Astrocyte (in vitro differentiated cells and primary cell): ENCODE data around the gene PPIA. TPM values are rescaled to one million over a fixed set of nuclear protein-coding genes. Genes with fewer than 3 reads are reported as not detected.

Source experiments
- DNase-seq: peaks from one replicate; pipeline ENCODE4 v3.0.0-alpha.2; 2010; ENCODE audit warnings: low read depth
- FAIRE-seq: peaks from 2 replicates; lab custom pipeline; 2011; peaks lifted over from hg19 to GRCh38; lab: Jason Lieb, UNC
- H2AFZ ChIP-seq: 2 replicates; pipeline ENCODE4 v1.6.0; 2012; ENCODE audit warnings: low read depth, low read length, inconsistent platforms
- H3K27ac ChIP-seq: 2 replicates; pipeline ENCODE4 v1.5.1; 2011; ENCODE audit warnings: low read depth, low read length, inconsistent platforms
- H3K27me3 ChIP-seq: 2 replicates; pipeline ENCODE4 v1.6.0; 2011; ENCODE audit warnings: low read length, inconsistent platforms; ENCODE audit not compliant: insufficient read depth
- H3K36me3 ChIP-seq: 2 replicates; pipeline ENCODE4 v1.5.1; 2011; ENCODE audit warnings: low read length, inconsistent platforms; ENCODE audit not compliant: insufficient read depth
- H3K4me1 ChIP-seq: 2 replicates; pipeline ENCODE4 v1.5.1; 2011; ENCODE audit warnings: low read length, inconsistent platforms; ENCODE audit not compliant: insufficient read depth
- H3K4me2 ChIP-seq: 2 replicates; pipeline ENCODE4 v1.6.0; 2012; ENCODE audit warnings: low read length, inconsistent platforms
- H3K4me3 ChIP-seq: 2 replicates; pipeline ENCODE4 v1.5.1; 2011; ENCODE audit warnings: low read depth, mild to moderate bottlenecking, low read length, inconsistent platforms; ENCODE audit not compliant: insufficient read depth
- H3K79me2 ChIP-seq: 2 replicates; pipeline ENCODE4 v1.6.0; 2012; ENCODE audit warnings: mild to moderate bottlenecking, low read length, inconsistent platforms; ENCODE audit not compliant: insufficient read depth
- H3K9ac ChIP-seq: 2 replicates; pipeline ENCODE4 v1.6.0; 2012; ENCODE audit warnings: mild to moderate bottlenecking, low read length, inconsistent platforms
- H3K9me3 ChIP-seq: 2 replicates; pipeline ENCODE4 v1.5.1; 2012; ENCODE audit warnings: low read depth, mild to moderate bottlenecking, low read length, inconsistent platforms; ENCODE audit not compliant: insufficient read depth
- H4K20me1 ChIP-seq: 2 replicates; pipeline ENCODE4 v1.6.0; 2012; ENCODE audit warnings: low read length, inconsistent platforms; ENCODE audit not compliant: insufficient read depth
- H3K27ac Mint-ChIP-seq: one replicate; pipeline ENCODE4 v1.8.0; 2021; ENCODE audit warnings: mild to moderate bottlenecking, mixed read lengths; ENCODE audit not compliant: unreplicated experiment
- H3K27me3 Mint-ChIP-seq: one replicate; pipeline ENCODE4 v1.8.0; 2021; ENCODE audit warnings: low read depth, mixed read lengths; ENCODE audit not compliant: unreplicated experiment
- H3K36me3 Mint-ChIP-seq: one replicate; pipeline ENCODE4 v1.8.0; 2021; ENCODE audit warnings: low read depth, mixed read lengths; ENCODE audit not compliant: unreplicated experiment
- H3K4me1 Mint-ChIP-seq: one replicate; pipeline ENCODE4 v1.8.0; 2021; ENCODE audit warnings: low read depth, mixed read lengths; ENCODE audit not compliant: unreplicated experiment
- H3K4me3 Mint-ChIP-seq: one replicate; pipeline ENCODE4 v1.8.0; 2021; ENCODE audit warnings: mild to moderate bottlenecking, moderate library complexity, mixed read lengths; ENCODE audit not compliant: unreplicated experiment
- H3K9me3 Mint-ChIP-seq: one replicate; pipeline ENCODE4 v1.8.0; 2021; ENCODE audit warnings: mild to moderate bottlenecking, mixed read lengths; ENCODE audit not compliant: unreplicated experiment
- EZH2 ChIP-seq: IDR thresholded peaks from 2 replicates; pipeline ENCODE4 v1.6.1; 2012; ENCODE audit warnings: mild to moderate bottlenecking, low read length, inconsistent platforms; ENCODE audit not compliant: insufficient read depth
- total RNA-seq: library from RNA; stranded (reverse); gene quantifications from 2 replicates; pipeline ENCODE4 v1.2.1, GENCODE V29; 2021
- TF ChIP-seq, protein P1 (sequence below): IDR thresholded peaks from 2 replicates; pipeline ENCODE4 v1.5.1; 2011; ENCODE audit warnings: low read depth, mild to moderate bottlenecking, inconsistent platforms, low read length, moderate library complexity; ENCODE audit not compliant: insufficient read depth

Gene PPIA
- total RNA-seq, 1 donor from 2014 or later = 1,628 TPM

DNA sequence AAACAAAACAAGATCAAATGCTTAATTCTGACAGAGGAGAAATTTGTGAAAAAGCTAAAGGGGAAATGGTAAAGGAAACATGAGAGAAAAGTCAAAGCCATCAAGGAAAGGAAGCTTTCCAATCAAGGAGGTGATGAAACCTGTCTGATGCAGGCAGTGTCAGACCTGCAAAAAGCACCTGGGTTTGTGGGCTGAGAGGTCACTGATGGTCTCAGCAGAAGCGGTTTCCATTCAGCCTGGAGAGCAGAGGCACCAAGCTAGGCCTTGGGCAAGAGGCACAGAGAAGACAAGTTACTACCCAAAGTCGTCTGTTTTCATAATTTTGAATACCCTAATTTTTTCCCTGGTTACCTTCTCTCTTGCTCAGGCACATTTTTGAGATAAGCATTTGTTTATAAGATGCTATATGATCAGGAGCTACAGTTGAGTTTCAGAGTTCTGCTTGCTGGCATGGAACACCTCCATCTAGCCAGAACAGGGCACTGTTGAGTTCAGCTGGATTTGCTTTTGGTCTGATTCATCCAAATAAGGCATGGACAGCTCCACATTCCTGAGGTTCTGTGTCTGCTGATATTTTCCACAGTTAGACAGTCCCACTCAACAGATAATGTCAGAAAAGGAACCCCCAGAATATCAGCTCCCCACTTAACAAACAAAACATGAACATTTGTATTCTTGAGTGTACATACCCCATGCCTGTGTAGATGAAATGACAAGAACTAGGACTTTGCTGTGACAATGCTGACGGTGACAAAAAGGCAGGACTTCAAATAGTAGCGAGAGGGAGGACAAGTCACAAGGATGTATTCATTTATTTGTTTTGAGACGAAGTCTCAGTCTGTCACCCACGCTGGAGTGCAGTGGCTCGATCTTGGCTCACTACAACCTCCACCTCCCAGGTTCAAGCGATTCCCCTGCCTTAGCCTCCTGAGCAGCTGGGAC lies 4.9 kb upstream of the PPIA start:
- no peaks in the 10 kb centered on the region for H3K9me3 ChIP-seq
- peak overlapping the region; percentile 55 for H3K4me2 ChIP-seq
- no peaks in the 10 kb centered on the region for H4K20me1 ChIP-seq
- Mint-ChIP-seq H3K4me1 (peaks cover 10% of the 10 kb centered on the region), H3K4me3 (peak overlapping the region; percentile 4), H3K27me3 (no peaks in the 10 kb centered on the region), H3K27ac (peak overlapping the region; percentile 13), H3K9me3 (peaks cover 2% of the 10 kb centered on the region), H3K36me3 (no peaks in the 10 kb centered on the region)
- no peak overlapping the region for H3K9ac ChIP-seq
- FAIRE-seq (peak; percentile 67), DNase-seq (peak; percentile 58)
- TF ChIP-seq, protein P1, sequence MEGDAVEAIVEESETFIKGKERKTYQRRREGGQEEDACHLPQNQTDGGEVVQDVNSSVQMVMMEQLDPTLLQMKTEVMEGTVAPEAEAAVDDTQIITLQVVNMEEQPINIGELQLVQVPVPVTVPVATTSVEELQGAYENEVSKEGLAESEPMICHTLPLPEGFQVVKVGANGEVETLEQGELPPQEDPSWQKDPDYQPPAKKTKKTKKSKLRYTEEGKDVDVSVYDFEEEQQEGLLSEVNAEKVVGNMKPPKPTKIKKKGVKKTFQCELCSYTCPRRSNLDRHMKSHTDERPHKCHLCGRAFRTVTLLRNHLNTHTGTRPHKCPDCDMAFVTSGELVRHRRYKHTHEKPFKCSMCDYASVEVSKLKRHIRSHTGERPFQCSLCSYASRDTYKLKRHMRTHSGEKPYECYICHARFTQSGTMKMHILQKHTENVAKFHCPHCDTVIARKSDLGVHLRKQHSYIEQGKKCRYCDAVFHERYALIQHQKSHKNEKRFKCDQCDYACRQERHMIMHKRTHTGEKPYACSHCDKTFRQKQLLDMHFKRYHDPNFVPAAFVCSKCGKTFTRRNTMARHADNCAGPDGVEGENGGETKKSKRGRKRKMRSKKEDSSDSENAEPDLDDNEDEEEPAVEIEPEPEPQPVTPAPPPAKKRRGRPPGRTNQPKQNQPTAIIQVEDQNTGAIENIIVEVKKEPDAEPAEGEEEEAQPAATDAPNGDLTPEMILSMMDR = peak; percentile 29
- no peak for TF ChIP-seq EZH2
- no peak overlapping the region for H2AFZ ChIP-seq
- no peaks in the 10 kb centered on the region for H3K27me3 ChIP-seq
- no peak overlapping the region for H3K4me3 ChIP-seq
- no peak overlapping the region for H3K27ac ChIP-seq
- no peaks in the 10 kb centered on the region for H3K36me3 ChIP-seq
- peaks cover 9% of the 10 kb centered on the region for H3K4me1 ChIP-seq
- H3K79me2 ChIP-seq = peaks cover 6% of the 10 kb centered on the region

DNA sequence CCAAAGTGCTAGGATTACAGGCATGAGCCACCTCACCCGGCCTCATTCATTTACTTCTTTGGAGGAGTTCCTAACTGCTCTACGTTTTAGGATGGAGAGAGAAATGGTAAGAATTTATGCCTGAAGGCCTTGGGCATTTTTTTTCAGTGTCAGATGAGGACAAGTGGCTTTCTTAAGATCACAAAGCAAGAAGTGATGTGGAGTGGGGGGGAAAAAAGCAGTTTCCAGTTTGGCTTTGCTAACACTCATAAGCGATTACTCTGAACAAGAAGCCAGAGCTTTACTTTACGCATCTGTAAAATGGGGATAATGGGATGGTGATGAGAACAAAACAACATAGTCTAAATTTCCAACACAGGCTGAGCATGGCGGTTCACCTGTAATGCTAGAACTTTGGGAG lies 2.6 kb upstream of the PPIA start:
- H3K4me1 Mint-ChIP-seq = peaks cover 10% of the 10 kb centered on the region
- no peak for TF ChIP-seq EZH2
- TF ChIP-seq, protein P1 = no peak

DNA sequence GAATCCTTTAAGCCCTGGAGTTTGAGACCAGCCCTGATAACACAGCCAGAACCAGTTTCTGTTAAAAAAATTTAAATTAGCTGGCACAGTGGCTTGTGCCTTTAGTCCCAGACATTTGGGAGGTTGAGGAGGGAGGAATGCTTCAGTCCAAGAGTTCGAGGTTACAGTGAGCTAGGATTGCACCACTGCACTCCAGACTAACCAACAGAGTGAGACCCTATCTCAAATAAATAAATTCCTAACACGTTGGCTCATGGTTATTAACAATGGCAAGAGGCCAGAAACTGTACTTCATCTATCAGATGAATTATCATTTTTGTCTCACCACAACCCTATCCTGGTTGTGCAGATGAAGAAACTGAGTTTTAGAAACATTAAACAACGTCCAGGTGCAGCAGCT lies 2.1 kb upstream of the PPIA start:
- FAIRE-seq (no peak), DNase-seq (peak; percentile 29)
- TF ChIP-seq, protein P1 = no peak
- TF ChIP-seq EZH2 = no peak
- peaks cover 17% of the 10 kb centered on the region for H3K4me1 ChIP-seq
- no peaks in the 10 kb centered on the region for H3K9me3 ChIP-seq
- no peak overlapping the region for H3K4me2 ChIP-seq
- no peak overlapping the region for H3K4me3 ChIP-seq
- H3K9me3 Mint-ChIP-seq = peaks cover 2% of the 10 kb centered on the region
- peaks cover 25% of the 10 kb centered on the region for H4K20me1 ChIP-seq
- peaks cover 10% of the 10 kb centered on the region for H3K4me1 Mint-ChIP-seq
- H3K27me3 ChIP-seq = no peaks in the 10 kb centered on the region
- H3K27ac ChIP-seq = no peak overlapping the region
- no peak overlapping the region for H3K4me3 Mint-ChIP-seq
- H3K27me3 Mint-ChIP-seq = no peaks in the 10 kb centered on the region
- no peak overlapping the region for H3K9ac ChIP-seq
- peak overlapping the region; percentile 53 for H3K27ac Mint-ChIP-seq
- peaks cover 10% of the 10 kb centered on the region for H3K36me3 ChIP-seq
- no peak overlapping the region for H2AFZ ChIP-seq
- H3K36me3 Mint-ChIP-seq = peaks cover 4% of the 10 kb centered on the region
- peaks cover 34% of the 10 kb centered on the region for H3K79me2 ChIP-seq

More for the DNA sequence above, 2.6 kb upstream of the PPIA start:
- no peak overlapping the region for H3K9ac ChIP-seq
- Mint-ChIP-seq H3K9me3 (peaks cover 2% of the 10 kb centered on the region), H3K4me3 (no peak overlapping the region), H3K36me3 (peaks cover 4% of the 10 kb centered on the region), H3K27me3 (no peaks in the 10 kb centered on the region), H3K27ac (no peak overlapping the region)
- H3K27ac ChIP-seq = no peak overlapping the region
- H3K4me2 ChIP-seq = no peak overlapping the region
- peaks cover 20% of the 10 kb centered on the region for H4K20me1 ChIP-seq
- H2AFZ ChIP-seq = no peak overlapping the region
- H3K4me1 ChIP-seq = peaks cover 13% of the 10 kb centered on the region
- peaks cover 8% of the 10 kb centered on the region for H3K36me3 ChIP-seq
- DNase-seq = no peak
- no peaks in the 10 kb centered on the region for H3K27me3 ChIP-seq
- H3K9me3 ChIP-seq = no peaks in the 10 kb centered on the region
- H3K79me2 ChIP-seq = peaks cover 30% of the 10 kb centered on the region
- no peak for FAIRE-seq
- no peak overlapping the region for H3K4me3 ChIP-seq
